Lung microvascular endothelial cell (primary cell): ENCODE results near the gene P2RX2. TPM values are rescaled to one million over a fixed set of nuclear protein-coding genes. Genes with fewer than 3 reads are reported as not detected.

Experiments
- DNase-seq, 2 donors: peaks; one replicate each; pipeline versions ENCODE4 v3.0.0 to v3.0.0-alpha.2; 2010; ENCODE audit warnings: low read depth in 2 of 2
- total RNA-seq: library from RNA; depleted of rRNA; stranded (reverse); fragments of >200 nt; gene quantifications from 2 replicates; pipeline ENCODE4 v1.2.1, GENCODE V29; 2014

The P2RX2 gene
- total RNA-seq, 1 donor from 2014 or later: not detected

DNA sequence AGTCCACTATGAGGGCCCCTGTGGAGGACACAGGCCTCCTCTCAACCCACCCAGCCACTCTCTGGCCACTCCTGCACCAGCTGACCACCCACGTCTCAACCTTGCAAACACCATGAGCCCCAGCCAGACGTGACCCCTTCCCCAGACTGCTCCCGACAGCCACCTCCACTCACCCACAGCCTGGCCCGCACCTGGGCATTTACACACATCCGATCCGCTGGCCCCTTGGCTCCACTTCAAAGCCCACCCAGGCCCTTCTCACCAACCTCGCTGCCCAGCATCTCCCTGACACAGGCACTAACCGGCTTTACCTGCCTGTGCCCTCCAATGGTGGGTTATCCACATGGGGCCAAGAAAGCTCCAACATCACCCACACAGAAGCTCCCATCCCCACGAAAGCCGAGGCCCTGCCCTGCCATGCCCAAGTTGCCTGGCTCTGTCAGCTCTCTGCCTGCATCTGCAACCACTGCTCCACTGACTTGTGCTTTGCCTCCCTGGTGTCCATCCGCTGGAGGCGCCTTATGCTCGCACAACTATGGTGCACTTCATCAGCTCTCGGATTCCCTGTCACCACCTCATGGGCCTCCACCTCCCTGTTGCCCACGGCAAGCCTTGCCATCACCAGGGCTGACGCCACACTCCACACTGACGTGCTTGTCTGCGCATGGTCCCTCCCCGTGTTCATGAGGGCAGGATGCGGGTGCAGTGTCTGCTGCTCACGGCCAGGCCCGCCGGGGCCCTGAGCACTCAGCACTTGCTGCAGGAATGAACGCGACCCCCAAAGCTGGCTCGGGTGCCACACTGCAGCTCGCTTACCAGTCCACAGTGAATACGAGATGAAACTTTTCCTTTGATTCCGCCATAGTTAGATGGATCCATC is 16.7 kb downstream of the P2RX2 start:
- no peak for DNase-seq

DNA sequence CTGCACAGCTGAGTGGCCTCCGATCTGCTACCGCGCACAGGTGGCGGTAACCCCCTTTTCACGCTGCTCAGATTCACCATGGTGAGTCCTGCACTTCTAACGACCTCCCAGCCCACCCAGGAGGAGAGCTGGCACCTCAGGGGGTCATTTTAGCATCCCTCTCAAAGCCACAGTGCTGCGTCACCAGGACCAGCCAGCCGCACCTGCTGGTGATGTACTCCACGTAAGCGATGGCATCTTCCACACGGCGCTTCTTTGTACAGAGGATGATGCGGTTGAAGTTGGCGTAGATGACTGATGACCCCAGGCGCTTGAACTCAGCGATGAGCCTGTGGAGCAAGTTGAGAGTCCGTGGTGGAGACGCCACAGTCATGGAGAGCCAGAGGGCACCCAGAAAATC is 19.2 kb downstream of the P2RX2 start:
- no peak for DNase-seq

DNA sequence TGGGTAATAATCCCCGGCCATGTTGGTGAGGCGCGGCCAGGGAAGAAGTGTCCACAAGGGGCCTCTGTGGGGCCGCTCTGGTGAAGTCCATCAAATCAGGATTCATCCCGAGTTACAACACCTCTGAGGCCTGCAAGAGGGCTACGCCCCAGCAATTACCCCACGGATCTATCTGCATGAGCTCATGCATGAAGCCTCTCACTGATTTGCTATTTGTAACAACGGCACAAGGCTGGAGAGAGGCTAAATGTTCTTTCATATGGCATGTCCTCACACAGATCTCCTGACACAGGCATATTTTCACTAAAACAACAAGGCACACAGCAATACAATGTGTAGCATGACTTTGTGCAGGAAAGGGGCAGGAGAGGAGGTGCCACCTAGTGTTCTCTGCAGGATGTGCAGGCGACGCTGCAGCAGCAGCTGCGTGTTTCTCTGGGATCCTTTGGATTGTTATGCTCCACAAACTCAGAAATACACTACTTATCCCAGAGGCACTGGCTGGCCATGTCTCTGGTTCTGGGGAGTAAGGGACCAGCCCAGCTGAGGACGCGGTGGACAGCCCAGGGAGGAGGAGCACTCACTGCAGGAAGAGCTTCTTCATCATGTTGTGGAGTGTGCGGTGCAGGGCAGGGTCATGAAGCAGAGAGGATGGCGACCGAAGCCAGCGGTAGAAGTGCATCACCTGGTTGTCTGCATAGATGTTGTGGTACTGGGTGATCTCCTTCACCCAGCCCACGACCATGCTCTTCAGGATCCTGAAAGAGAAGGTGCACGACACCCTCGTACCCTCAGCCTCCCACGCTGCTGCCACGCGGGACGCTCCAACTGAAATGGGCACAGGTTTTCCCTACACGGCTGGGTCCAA is 20.2 kb downstream of the P2RX2 start:
- peak; percentile 58 to 83 for DNase-seq

DNA sequence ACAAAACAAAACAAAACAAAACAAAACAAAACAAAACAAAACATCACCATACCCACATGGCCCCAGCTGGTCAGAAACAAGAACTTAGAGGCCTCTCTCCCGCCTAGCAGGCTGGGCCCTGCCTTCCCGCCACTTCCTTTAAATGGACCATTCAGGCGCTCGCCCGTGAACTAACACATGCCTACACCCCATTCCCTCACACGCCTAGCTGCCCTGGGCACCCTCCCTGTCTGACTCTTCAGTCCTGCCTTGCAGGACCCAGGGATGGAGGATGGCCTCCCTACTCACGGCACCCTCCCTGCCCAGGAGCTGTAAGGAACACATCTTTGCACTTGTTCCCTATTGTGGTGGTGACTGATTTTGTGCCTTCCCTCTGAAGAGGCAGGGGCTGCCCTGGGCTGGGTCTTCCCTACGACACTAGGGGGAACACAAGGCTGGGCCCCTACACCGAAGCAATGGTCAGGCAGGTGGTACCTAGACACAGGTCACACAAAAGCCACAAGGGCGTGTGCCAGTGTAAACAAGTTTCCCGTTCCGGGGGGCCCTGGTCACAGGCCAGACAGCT is 21.5 kb downstream of the P2RX2 start:
- no peak for DNase-seq

DNA sequence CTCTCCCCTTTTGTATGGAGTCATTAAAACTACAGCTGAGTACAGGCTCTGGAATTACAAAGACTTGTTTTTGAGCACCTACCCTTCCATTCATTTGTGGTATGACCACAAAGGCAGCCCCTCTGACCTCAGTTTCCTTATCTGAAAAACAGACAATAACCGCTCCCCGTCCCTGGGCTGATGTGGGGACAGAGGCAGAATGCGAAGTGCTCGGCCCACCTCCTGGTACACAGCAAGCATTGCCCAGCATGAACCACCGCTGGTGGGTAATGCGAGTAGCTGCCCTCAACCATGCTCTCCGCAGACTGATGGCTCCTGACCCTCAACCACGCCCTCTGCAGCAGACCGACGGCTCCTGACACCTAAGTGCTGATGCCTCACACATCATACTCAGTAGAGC is 22.4 kb downstream of the P2RX2 start:
- no peak for DNase-seq

DNA sequence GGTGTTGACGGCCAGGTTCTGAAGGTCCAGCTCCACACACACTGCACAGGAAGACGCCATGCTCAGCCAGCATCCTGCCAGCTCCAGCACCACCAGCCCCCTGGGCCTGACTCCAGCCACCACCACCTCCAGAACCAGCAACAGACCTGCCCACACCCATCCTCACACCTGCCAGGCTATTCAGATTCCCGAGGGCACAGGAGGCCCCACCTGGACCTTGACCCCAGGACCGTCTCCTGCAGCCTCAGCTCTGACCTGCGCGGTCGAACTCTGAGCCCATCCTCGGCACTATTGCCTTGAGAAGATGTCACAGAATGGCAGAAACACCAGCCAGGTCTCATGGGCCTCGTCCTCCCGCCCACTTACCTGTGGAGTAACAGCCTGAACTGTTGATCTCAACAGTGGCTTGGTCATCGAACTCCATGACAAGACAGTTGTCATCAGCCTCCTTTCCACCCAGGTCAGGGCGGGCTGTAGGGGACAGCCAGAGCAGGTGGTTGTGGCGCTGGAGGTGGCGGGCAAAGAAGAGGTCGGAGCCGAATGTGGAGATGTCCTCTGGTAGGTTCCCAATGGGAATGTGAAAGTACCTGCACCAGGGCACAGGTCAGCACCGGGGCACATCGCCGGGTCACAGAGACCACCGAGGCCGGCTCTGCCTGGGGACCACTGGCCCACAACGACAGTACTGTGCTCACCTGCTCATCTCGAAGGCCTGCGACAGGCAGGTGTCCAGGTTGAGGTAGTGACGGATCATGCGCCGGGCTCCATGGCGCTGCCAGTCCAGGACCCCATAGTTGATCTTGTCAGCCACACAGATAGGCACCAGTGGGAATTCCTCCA is 23.5 kb downstream of the P2RX2 start:
- DNase-seq: no peak

DNA sequence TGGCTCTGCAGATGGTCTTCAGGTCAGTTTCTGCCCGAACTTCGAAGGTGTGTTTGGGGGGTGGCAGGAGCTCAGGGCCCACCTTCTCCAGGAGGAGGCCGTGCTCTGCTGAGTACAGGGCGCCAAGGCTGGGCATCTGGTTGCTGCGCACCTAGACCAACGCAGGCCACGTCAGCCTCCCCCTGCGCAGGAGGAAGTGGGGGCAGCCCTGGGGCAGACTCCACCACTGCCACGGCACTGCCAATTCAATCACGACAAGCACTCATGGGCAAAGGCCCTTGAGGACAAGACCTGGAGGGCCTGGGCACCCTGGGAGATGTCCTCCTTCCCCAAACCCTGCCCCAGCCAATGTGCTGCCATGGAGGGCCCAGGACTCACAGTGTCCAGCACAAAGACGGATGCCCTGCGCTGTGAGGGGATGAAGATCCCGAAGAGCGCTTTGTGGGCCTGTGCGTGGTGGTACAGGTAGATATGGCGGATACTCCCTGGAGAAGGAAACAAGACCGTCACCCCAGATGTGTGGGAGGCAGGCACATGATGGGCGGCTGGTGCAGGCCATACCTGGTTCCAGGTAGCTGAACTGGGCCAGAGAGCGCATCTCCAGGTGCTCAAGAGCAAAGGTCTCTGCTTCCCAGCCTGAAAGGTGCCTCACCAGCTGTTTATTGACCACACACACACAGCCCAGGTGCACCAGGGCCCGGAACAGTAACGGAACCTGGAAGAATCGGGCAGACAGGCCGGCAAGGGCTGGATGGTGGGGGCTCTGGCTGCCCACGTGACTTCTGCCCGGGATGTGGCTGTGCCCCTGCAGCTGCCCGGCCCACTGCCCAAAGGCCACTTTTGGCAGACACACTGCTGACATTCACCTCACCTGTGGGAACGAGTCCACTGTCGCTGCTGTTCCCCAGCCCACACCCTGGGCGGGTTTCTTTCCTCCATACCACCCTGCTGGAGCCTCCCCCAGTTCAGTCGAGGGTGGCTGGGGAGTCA is 24.6 kb downstream of the P2RX2 start:
- DNase-seq: no peak

DNA sequence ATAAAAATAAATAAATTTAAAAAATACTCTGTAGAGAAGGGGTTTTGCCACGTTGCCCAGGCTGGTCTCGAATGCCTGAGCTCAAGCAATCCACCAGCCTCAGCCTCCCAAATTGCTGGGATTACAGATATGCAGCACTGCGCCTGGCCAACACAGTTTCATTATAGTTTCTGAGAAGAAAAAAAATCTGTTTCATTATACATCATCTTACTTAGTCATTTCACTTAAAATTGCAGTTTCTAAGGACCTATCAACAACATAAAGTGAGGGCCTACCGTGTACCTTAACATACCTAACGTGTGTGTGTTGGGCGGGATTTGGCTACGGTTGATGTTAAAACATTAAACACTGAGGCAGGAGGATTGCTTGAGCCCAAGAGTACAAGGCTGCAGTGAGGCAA is 28.3 kb downstream of the P2RX2 start:
- no peak for DNase-seq

DNA sequence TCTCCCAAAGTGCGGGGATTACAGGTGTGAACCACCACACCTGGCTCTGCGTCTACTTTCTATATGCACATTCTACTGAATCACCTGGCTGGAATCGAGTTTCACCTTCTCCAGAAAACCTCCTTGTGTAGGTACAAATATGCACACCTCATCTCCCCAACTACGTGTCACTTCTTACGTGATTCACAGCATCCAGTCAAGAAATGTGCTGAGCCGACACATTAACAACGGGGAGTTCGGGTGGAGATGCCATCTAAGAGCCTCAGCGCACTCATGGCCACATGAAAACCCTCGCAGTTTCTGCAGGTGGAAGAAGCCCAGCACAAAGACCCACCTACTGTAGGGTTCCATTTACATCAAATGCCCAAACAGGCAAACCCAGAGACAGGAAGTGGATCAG is 29.3 kb downstream of the P2RX2 start:
- no peak for DNase-seq

DNA sequence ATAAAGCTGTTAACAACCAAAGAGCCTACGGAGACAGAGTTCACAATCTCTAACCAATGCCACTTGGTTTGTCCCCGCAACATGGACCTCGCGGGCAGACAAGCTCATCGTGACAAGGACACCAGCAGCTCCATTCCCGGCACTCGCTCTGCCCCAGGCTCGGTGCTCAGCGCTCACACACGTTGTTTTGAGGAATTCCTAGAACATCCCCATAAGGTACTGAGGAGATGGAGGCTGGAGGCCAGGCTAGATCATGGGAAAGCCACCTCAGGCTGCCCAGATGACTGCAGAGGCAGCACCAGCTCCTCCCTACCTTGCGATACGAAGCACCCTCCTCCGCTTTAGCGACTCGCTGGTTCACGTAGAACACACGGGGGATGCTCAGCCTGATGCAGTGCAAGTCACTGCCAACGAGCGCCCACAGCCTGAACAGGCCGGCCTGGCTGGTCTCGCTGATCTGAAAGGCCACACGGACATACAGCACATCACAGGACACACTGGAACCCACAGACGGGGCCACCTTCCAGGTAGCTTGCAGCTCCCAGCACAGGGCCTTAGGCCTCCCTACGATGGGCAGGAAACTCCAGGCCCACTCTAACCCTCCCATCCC is 30.1 kb downstream of the P2RX2 start:
- no peak for DNase-seq

DNA sequence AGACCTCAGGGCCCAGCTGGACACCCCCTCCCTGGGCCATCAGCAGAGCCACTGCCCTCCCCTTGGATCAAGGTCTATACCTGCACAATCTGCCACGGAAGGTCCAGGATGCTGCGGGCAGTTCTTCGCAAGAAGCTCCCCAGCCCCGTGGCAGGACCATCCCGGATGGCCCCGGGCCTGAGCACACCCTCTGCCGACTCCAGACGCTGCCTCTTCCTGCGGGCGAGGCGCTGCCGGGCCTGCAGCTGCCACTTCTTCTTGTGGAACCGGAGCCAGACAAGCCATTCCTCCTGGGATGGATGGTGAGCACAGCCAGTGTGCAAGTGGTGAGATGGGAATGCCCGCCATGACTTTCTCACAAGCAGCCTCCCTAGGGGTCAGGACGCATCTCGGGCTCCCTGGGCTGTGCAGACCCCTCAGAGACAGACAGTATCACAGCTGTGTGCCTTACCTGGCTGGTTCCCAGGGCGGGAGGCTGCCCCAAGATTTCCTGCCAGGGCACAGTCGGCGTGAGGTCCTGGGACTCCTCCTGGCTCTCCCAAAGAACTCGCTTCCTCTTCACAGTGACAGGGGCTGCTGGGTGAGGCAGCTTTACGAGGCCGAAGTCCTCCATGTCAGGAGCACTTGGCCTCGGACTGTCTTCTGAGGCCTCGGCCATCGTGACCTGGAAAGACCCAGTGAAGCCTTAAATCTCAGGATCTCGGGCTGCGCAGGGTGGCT is 30.8 kb downstream of the P2RX2 start:
- no peak for DNase-seq

DNA sequence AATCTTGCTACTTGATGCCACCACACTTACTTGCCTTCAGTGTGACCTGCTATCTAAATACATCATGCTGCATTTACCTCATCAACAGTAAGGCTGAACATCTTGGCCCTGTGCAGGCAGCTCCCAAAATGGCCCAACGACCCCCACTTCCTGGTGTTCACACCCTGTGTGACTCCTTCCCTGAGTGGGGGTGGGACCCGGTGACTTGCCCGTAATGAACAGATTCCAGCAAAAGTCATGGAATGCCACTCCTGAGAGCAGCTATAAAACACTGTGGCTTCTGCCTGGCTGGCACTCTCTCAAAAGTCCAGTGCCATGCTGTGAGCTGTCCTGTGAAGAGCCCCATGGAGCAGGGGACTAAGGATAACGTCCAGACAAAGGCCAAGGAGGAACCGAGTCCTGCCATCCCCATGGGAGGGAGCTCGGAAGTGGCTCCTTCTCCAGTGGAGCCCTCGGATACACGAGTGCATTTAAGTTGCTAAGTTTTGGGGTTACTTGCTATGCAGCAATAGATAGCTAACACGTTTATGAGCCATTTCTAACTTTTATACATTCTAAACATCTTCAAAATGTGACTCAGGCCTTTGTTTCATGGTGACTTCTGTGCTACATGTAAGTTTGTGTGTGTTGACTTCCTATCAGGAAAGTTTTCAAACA is 33.0 kb downstream of the P2RX2 start:
- no peak for DNase-seq

DNA sequence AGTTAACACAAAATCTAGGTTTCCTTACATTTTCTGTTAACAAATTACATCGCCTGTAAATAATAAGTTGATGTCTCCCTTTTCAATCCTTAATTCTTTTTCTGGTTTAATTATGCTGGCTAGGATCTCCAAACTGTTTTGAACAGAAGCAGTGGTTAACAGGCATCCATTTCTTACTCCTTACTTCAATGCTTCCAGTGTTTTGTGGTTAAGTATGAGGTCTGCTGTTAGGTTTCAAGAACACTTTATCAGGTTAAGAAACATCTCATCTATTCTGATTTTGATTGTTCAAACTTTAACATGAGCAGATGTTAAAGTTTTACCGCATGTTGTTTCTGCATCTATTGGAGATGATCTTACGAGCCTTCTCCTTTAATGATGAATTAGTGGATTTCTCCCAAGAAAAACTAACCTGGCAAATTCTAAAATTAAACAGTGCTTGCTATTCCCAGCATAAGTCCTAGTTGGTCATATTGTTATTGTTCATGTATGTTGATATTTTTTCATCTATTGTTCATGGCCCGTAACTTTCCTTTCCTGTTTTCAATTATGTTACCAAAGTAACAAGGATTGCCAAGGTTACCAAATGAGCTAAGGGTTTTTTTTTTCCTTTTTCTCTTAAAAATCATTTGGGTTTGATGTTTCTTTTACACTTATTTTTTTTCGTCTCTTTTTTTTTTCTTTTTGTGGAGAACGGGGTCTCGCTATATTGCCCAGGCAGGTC is 35.2 kb downstream of the P2RX2 start:
- DNase-seq: peak; percentile 83 to 87

DNA sequence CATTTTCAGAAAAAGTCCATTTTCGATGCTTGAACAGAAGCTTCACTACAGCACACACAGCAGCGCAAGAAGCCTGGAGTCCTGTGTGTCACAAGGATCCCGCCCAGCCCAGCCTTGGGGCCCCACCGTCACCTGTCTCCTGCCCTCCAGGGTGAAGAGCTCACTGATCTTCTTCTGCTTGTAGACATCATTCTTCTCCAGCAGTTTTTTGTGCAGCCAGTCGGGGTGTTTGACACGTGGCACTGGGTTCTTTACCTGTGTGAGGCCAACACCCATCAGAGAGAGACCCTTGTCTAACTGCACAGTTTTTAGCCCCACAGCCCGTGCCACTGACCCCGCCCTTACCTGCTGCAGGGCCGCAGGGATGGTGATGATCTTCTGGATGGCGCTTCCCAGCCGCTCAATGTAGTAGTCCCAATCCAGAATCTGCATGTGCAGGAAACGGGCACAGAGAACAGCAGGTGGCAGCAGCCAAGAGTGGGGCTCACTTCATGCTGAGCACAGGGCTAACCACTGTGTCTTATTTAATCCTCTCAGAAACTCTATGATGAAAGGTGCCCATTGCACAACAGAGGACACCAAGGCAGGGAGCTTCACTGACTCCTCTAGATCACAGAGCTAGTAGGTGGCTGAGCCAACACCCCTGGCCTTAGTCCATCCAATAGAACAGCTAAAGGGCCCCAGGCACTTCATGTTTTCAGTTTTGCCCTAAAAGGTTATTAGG is 38.6 kb downstream of the P2RX2 start:
- DNase-seq: no peak

DNA sequence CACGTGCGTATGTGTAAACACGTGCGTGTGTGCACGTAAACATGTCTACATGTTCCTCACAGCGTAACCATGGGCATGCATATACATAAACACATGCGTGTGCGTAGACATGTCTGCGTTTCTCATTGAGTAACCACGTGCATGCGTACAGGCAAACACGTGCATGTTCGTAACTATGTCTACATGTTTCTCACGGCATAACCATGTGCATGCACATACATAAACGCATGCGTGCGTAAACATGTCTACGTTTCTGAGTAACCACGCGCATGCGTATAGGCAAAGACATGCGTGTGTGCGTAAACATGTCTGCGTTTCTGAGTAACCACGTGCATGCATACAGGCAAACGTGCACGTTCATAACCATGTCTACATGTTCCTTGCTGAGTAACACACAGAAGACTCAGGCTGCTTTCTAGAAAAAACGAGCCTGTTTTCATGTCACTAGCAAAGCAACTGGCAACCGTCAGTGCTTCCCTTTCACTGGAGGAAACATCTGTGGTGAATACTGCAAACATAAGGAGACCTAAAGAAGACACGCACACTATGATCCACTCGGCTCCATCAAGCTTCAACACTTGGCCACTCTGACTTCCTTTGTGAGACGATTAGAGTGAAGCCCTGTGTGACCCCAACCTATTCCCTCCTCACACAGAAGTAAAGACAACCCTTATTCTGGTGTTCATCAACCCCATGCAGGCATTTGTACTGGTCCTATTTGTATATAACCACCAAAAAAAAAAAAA is 39.7 kb downstream of the P2RX2 start:
- DNase-seq: no peak

DNA sequence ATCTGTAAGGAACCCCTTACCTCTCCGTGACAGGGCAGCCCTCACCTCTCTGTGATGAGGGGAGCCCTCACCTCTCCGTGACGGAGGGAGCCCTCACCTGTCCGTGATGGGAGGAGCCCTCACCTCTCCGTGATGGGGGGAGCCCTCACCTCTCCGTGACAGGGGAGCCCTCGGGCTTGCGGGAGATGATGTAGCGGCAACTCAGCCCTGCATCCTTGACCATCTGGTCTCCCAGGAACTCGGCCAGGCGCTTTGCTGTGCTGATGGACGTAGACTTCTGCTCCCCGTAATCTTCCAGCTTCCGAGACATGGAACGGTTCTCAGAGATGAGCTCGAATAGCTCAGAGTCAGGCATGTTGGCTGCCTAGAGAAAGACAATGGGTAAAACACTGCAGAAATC is 40.6 kb downstream of the P2RX2 start:
- DNase-seq: no peak
